Ovary (tissue), 9 donors: Measurements from ENCODE around the gene SGMS2. TPM values are rescaled to one million over a fixed set of nuclear protein-coding genes. Genes with fewer than 3 reads are reported as not detected.
"Not testable (repeated sequence)": the region's sequence is repeated elsewhere in the genome, so short reads cannot be mapped to it uniquely, and the experiment has no call there.

Source experiments
- DNase-seq, 5 donors: peaks; one replicate each; pipeline ENCODE4 v3.0.0-alpha.2; 2019 to 2020
- H3K27ac ChIP-seq, 2 donors: fragments of 200-600 bp; one replicate each; pipeline versions ENCODE4 v1.5.1 to v1.8.0; 2019 to 2022
- H3K27me3 ChIP-seq: fragments of 200-600 bp; one replicate; pipeline ENCODE4 v1.8.0; 2022
- H3K36me3 ChIP-seq: fragments of 200-600 bp; sonication (generic); one replicate; pipeline ENCODE4 v1.5.1; 2019
- H3K4me1 ChIP-seq: one replicate; pipeline ENCODE4 v1.8.1; 2013; ENCODE audit warnings: mild to moderate bottlenecking, moderate library complexity; ENCODE audit not compliant: insufficient read depth
- H3K4me3 ChIP-seq: fragments of 200-600 bp; sonication (generic); one replicate; pipeline ENCODE4 v1.5.1; 2017
- H3K9me3 ChIP-seq, 2 donors: fragments of 200-600 bp in 1 of 2; sonication (generic) in 1 of 2; one replicate each; pipeline versions ENCODE4 v1.5.1 to v1.8.1; 2013 to 2019; ENCODE audit warnings: mild to moderate bottlenecking in 1 of 2, moderate library complexity in 1 of 2
- EP300 ChIP-seq: sonication (generic); formaldehyde crosslinking; IDR thresholded peaks from one replicate; pipeline ENCODE4 v1.6.1; 2017; ENCODE audit warnings: antibody characterized with exemption
- POLR2A ChIP-seq: fragments of 450-650 bp; IDR thresholded peaks from one replicate; pipeline ENCODE4 v1.6.1; 2017; ENCODE audit warnings: antibody characterized with exemption, mild to moderate bottlenecking, moderate library complexity
- WGBS, 3 donors: extraction: QIAGEN DNeasy Blood & Tissue Kit in 1 of 3; methylation state at CpG; one replicate each; pipeline versions ENCODE4 v1.1.5 to v1.1.7; 2013 to 2017; 5-methylcytosine and 5-hydroxymethylcytosine counted together
- intact Hi-C, 4 donors: fragments of 100-400 bp; cut with DNase I; formaldehyde crosslinking; loops; one replicate each; pipeline versions ENCODE4 v1.11.0 to v1.15.1; 2022 to 2023
- polyA plus RNA-seq, 2 donors: library from polyadenylated mRNA; stranded (reverse); fragments of 200-250 nt in 1 of 2; fragments of 350-450 nt in 1 of 2; fragmentation: Illumina TruSeq in 1 of 2; extraction: RNeasy Lipid Tissue Mini Kit (QIAGEN cat#74804) in 1 of 2; gene quantifications; one replicate each; pipeline ENCODE4 v1.2.3, GENCODE V29; 2013 to 2014
- total RNA-seq, 7 donors: library from RNA; depleted of rRNA in 2 of 7; stranded (reverse); fragments of >200 nt in 2 of 7; fragmentation: NEBNext Ultra II Directional in 3 of 7; extraction: Animal tissue kit (Norgen Biotek cat#: 25700) in 3 of 7; gene quantifications; one replicate each; pipeline versions ENCODE4 v1.1.0 to v1.2.4, GENCODE V29; 2016 to 2023
- TF ChIP-seq, protein P1 (sequence below), 3 donors: fragments of 450-650 bp in 2 of 3; fragments of 200-600 bp in 1 of 3; IDR thresholded peaks; one replicate each; pipeline versions ENCODE4 v1.5.1 to v1.8.0; 2016 to 2022; ENCODE audit warnings: antibody characterized with exemption in 3 of 3, mild to moderate bottlenecking in 1 of 3
- donor health status: DM: no; HTN: no; CAD: no; lungs with moderate emphysema.
- donor health status: DM: no; HTN: no; CAD: no.
- donor health status: Bipolar disorder and iron deficiency.
- donor health status: DM: yes; HTN: yes; CAD: no.
- donor health status: DM: no; HTN: no; CAD: no.
- donor health status: DM: yes; HTN: yes; CAD: no.

SGMS2 gene
- total and polyA plus RNA-seq, 9 donors = 1.2 to 156 (median 6.9) TPM

DNA sequence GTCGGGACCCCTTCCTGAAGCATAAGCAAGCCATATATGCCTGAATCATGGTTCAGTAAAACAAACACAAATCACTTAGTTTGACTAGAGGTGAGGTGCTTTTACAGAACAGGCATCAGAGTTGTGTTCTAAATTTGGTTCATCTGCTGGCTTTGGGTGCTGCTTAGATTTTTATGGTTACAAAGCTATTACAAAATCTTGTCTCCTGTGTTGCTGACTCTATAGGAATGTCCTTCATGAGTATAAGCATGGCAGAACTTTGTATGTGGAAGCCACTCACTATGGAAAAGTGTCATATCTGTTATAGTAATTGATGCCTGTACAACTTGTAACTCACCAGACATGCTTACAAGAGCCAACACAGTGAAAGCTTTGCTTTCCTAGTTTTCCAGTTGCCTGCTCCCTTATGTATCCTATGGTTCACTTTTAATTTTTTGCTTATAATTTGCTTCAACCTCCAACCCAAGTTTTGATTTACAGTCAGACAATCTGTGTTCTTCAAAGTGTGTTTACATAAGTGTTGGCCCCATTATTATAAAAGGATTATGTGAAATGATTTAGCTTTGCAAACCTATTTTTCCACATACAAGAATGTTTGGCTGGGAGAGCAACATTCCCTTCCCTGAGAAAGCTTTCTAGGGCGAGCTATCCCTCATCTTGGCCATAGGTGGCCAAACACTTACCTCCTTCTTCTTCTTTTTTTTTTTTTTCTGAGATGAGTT, 76.6 kb downstream of the SGMS2 start:
- TF ChIP-seq EP300 = no peak
- no peak for TF ChIP-seq POLR2A
- TF ChIP-seq, protein P1, sequence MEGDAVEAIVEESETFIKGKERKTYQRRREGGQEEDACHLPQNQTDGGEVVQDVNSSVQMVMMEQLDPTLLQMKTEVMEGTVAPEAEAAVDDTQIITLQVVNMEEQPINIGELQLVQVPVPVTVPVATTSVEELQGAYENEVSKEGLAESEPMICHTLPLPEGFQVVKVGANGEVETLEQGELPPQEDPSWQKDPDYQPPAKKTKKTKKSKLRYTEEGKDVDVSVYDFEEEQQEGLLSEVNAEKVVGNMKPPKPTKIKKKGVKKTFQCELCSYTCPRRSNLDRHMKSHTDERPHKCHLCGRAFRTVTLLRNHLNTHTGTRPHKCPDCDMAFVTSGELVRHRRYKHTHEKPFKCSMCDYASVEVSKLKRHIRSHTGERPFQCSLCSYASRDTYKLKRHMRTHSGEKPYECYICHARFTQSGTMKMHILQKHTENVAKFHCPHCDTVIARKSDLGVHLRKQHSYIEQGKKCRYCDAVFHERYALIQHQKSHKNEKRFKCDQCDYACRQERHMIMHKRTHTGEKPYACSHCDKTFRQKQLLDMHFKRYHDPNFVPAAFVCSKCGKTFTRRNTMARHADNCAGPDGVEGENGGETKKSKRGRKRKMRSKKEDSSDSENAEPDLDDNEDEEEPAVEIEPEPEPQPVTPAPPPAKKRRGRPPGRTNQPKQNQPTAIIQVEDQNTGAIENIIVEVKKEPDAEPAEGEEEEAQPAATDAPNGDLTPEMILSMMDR (IDR thresholded peaks at IDR 0.05) = no peak
- DNase-seq = no peak
- intact Hi-C loops = no loop called here
- H3K4me1 ChIP-seq = no peaks in the 10 kb centered on the region
- no peaks in the 10 kb centered on the region for H3K9me3 ChIP-seq
- WGBS, 3 donors = 88 to 93% (median 93%) methylated on average over 2 of the region's 2 CpGs
- H3K27ac ChIP-seq = no peak overlapping the region
- H3K4me3 ChIP-seq = no peak overlapping the region
- H3K36me3 ChIP-seq = no peaks in the 10 kb centered on the region
- no peaks in the 10 kb centered on the region for H3K27me3 ChIP-seq

DNA sequence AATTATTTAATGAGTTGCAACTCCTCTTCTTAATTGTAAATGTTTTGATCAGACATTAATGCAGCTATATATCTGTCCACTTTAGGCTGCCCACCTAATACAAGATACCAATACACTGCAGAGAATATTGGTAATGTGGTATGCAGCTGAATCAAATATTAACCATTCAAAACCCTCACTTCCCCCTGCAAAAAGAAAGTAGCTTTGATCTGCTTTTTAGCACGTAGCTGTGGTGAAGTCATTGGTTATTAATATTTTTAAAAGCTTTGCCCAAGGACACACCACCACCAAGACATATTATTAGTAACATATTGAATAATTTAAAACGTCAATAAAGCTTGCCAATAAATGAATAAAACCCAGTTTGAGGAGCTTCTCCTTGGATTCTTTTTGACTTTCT, 78.0 kb downstream of the SGMS2 start:
- Histone ChIP-seq H3K27ac (no peak overlapping the region), H3K4me3 (no peak overlapping the region), H3K4me1 (no peaks in the 10 kb centered on the region), H3K36me3 (no peaks in the 10 kb centered on the region), H3K27me3 (no peaks in the 10 kb centered on the region), H3K9me3 (no peaks in the 10 kb centered on the region)
- intact Hi-C loops = no loop called here
- TF ChIP-seq POLR2A = no peak
- TF ChIP-seq, protein P1 (IDR thresholded peaks at IDR 0.05) = no peak
- no peak for TF ChIP-seq EP300
- 85 to 90% (median 87%) methylated on average over 2 of the region's 2 CpGs for WGBS, 3 donors
- no peak for DNase-seq

DNA sequence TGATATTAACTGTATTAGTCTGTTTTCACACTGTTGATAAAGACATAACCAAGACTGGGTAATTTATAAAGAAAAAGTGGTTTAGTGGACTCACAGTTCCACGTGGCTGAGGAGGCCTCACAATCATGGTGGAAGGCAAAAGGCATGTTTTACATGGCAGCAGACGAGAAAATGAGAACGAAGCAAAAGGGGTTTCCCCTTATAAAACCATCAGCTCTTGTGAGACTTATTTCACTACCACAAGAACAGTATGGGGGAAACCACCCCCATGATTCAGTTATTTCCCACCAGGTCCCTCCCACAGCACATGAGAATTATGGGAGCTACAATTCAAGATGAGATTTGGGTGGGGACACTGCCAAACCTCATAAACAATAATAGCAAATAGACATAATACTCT, 80.3 kb downstream of the SGMS2 start:
- not testable (repeated sequence) for H3K36me3 ChIP-seq

GRCh38 chr4:107906458-107907100, 81.8 kb downstream of the SGMS2 start:
- whole genome bisulfite sequencing, 3 donors = 95 to 96% (median 96%) methylated on average over 4 of the region's 4 CpGs
- no peaks in the 10 kb centered on the region for H3K27me3 ChIP-seq
- H3K9me3 ChIP-seq = no peaks in the 10 kb centered on the region
- intact Hi-C loops = loop anchor here (5.0 kb wide), 3 partner anchors 144 to 154 kb away; no protein-coding TSS in a partner anchor
- no peaks in the 10 kb centered on the region for H3K36me3 ChIP-seq
- H3K4me3 ChIP-seq = no peak overlapping the region
- no peaks in the 10 kb centered on the region for H3K4me1 ChIP-seq
- no peak overlapping the region for H3K27ac ChIP-seq
- TF ChIP-seq, protein P1 (IDR thresholded peaks at IDR 0.05) = no peak
- TF ChIP-seq POLR2A (no peak), EP300 (no peak)
- DNase-seq = no peak

More for the DNA sequence above, 80.3 kb downstream of the SGMS2 start:
- H3K4me1 ChIP-seq, DNase-seq, H3K9me3 ChIP-seq, H3K27ac ChIP-seq, H3K27me3 ChIP-seq, H3K4me3 ChIP-seq: not testable (repeated sequence)
- WGBS, 3 donors = 90 to 96% (median 91%) methylated on average over 3 of the region's 3 CpGs
- intact Hi-C loops = loop anchor here (5.0 kb wide), 3 partner anchors 143 to 153 kb away; no protein-coding TSS in a partner anchor

DNA sequence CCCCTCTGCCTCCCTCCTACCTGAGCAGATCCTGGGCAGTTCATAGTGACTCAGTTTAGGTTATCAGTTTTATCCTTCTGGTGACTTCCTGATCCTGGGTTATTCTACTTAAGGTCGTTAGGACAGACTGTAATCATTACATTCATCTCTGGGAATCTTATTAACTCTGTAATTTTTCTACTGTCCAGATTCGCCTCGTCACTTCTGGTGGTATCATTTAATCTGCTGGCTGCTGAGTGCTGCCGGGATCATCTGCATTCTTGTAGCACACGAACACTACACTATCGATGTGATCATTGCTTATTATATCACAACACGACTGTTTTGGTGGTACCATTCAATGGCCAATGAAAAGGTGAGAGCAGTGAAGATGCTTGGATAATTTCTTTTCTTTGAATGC, 83.6 kb downstream of the SGMS2 start:
- H3K36me3 ChIP-seq = no peaks in the 10 kb centered on the region
- intact Hi-C loops = loop anchor here (5.0 kb wide), 3 partner anchors 146 to 156 kb away; no protein-coding TSS in a partner anchor
- no peaks in the 10 kb centered on the region for H3K27me3 ChIP-seq
- no peaks in the 10 kb centered on the region for H3K9me3 ChIP-seq
- no peak overlapping the region for H3K4me3 ChIP-seq
- no peak overlapping the region for H3K27ac ChIP-seq
- WGBS, 3 donors = 88 to 91% (median 90%) methylated on average over 7 of the region's 7 CpGs
- no peaks in the 10 kb centered on the region for H3K4me1 ChIP-seq
- no peak for DNase-seq
- TF ChIP-seq EP300 (no peak), POLR2A (no peak)
- TF ChIP-seq, protein P1 (IDR thresholded peaks at IDR 0.05) = no peak
